ENCODE measurements around the gene ZNF79. TPM values are rescaled to one million over a fixed set of nuclear protein-coding genes. Genes with fewer than 3 reads are reported as not detected.

Gene ZNF79
- total and polyA plus RNA-seq, 2 experiments from 2014 or later: 4.2 to 6.9 TPM

DNA sequence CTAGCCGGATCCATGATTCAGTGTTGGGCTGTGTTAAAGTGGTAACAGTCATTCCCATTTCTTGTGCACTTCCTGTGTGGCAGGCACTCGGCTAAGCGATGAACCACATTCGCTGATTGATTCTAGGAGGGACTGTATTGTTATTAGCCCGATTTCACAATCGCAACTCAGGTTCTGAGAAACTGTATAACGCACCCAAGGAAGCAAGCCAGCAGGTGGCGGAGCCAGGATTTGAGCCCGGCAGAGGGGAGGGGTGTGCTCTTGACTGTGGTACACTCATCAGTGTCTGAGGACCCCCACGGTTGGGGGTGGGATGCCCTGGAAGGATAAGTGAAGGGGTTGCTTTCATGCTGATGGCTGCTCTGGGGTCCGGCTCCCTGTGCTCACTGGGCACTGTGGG, 61.8 kb downstream of the ZNF79 start:
- Histone ChIP-seq H3K27me3 (replicated peaks; ENCODE audit: insufficient read depth) (no peaks in the 10 kb centered on the region), H3K4me2 (ENCODE audit: unreplicated experiment) (no peak overlapping the region), H4K20me1 (ENCODE audit: insufficient read depth) (no peaks in the 10 kb centered on the region), H3K36me3 (ENCODE audit: low read depth) (no peaks in the 10 kb centered on the region), H3F3A (ENCODE audit: insufficient read depth) (0 out of 2 replicates have a peak, but pooled peaks cover 12% of the 10 kb centered on the region), H3K4me3 (no peak overlapping the region), H2AFZ (no peak overlapping the region), H3K9me2 (ENCODE audit: insufficient read depth) (no peaks in the 10 kb centered on the region), H3K4me1 (ENCODE audit: insufficient read depth) (no peaks in the 10 kb centered on the region), H3K27ac (no peak overlapping the region), H3K9ac (no peak overlapping the region), H3K79me2 (ENCODE audit: insufficient read depth) (no peaks in the 10 kb centered on the region), H3K9me3 (ENCODE audit: low read depth) (no peaks in the 10 kb centered on the region)
- in situ Hi-C loops (cut with MboI): no loop called here
- no peak for DNase-seq
- 89 to 92% methylated on average over 11 of the region's 11 CpGs for WGBS, 2 experiments (ENCODE audit: low coverage in 1 of 2, low lambda C conversion rate in 2 of 2, missing lambda C conversion rate in 2 of 2)
- TF ChIP-seq EZH2phosphoT487 (IDR thresholded peaks at IDR 0.05; ENCODE audit: insufficient read depth, low read depth) (no peak), EZH2 (IDR thresholded peaks at IDR 0.05; ENCODE audit: insufficient read depth, poor library complexity, severe bottlenecking) (no peak)

DNA sequence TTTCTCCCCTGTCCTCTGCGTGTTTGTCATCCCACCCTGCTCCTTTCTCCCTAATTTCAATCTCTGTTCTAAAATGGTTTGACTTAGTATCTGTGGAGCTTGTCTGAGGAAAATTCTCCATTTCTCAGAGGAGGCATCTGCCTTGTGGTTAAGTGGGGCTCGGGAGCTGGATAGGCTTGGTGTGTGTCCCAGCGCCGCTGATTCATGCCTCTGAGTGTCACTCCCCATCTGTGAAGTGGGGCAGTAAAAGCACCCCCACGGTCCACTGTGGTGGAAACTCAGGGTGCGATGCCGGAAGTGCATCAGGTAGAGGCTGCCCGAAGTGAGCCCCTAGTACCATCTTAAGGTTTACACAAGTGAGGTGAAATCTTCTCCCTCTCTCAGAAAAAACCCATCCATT, 64.8 kb downstream of the ZNF79 start:
- Histone ChIP-seq H3K4me1 (ENCODE audit: insufficient read depth) (no peaks in the 10 kb centered on the region), H3K4me2 (ENCODE audit: unreplicated experiment) (no peak overlapping the region), H4K20me1 (ENCODE audit: insufficient read depth) (no peaks in the 10 kb centered on the region), H3K9me2 (ENCODE audit: insufficient read depth) (no peaks in the 10 kb centered on the region), H3K27me3 (replicated peaks; ENCODE audit: insufficient read depth) (no peaks in the 10 kb centered on the region), H3K9ac (no peak overlapping the region), H2AFZ (no peak overlapping the region), H3F3A (ENCODE audit: insufficient read depth) (peaks cover 25% of the 10 kb centered on the region), H3K36me3 (ENCODE audit: low read depth) (peaks cover 5% of the 10 kb centered on the region; the same call in 1 of the 2 replicates), H3K9me3 (ENCODE audit: low read depth) (no peaks in the 10 kb centered on the region), H3K4me3 (no peak overlapping the region), H3K79me2 (ENCODE audit: insufficient read depth) (no peaks in the 10 kb centered on the region), H3K27ac (no peak overlapping the region)
- 84% methylated on average over 8 of the region's 8 CpGs for WGBS, 2 experiments (ENCODE audit: low coverage in 1 of 2, low lambda C conversion rate in 2 of 2, missing lambda C conversion rate in 2 of 2)
- TF ChIP-seq EZH2phosphoT487 (IDR thresholded peaks at IDR 0.05; ENCODE audit: insufficient read depth, low read depth): no peak
- no peak for TF ChIP-seq EZH2 (IDR thresholded peaks at IDR 0.05; ENCODE audit: insufficient read depth, poor library complexity, severe bottlenecking)
- in situ Hi-C loops (cut with MboI): no loop called here
- DNase-seq: no peak

DNA sequence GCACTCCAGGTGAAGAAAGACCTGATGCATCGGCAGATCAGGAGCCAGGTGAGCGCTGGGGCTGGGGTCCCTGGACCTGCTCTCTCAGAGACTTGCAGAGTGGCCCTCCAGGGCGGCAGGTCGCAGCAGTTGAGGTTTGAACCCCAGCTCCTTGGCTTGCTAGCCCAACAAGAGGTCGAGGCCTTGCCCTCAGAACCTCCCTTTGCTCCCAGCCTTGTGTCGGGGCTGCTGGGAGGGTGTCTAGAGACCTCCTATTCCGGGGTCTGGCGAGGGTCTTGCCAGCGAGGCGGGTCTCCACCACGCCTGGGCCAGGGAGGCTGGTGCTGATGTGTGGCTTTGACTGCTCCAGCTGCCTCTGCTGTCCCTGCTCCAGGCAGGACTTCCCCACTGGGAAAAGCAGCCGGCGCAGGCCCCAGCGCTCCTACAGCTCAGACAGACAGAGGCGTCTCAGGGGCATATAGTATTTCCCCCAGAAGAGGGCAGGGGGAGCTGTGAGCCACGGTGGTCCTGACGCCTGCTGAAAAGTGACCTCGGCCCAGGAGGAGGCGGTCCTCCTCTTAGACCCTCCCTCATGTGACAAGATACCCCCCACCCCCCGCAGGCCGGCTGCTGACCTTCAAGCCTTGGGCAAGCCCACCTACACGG, 65.4 kb downstream of the ZNF79 start:
- in situ Hi-C loops (cut with MboI): no loop called here
- WGBS, 2 experiments (ENCODE audit: low coverage in 1 of 2, low lambda C conversion rate in 2 of 2, missing lambda C conversion rate in 2 of 2): 90 to 93% methylated on average over 19 of the region's 22 CpGs

DNA sequence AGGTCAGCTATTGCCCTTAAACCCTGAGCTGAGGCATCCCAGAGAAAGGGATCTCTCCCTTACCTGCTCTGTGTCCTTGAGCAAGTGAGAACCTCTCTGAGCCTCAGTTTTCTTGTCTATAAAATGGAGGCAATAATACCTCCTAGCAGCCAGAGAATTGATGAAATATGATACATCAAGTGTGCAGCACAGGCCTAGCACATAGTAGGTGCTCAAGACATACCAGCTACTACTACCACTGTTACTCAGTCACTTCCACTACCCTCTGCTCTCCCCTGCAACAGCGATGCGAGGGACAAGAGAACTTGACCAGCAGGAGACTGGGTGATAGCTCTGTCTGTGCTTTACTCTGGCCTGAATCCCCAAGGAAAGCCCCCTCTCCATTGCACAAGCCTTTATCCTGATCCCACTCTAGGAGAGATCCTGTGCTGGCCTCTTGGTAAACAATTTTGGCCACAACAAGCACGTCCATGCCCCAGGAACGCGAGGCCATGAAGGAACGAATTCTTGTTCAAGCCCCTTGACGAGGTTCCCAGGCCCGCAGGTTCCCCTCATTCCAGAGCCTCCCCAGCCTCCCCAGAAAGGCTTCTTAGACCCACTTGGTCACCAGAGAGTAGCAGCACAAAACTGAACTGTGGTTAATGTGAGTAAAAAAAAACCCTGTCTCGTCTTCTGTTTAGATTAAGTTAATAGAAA, 66.5 kb downstream of the ZNF79 start:
- no peak for TF ChIP-seq EZH2 (IDR thresholded peaks at IDR 0.05; ENCODE audit: insufficient read depth, poor library complexity, severe bottlenecking)
- no peak for TF ChIP-seq EZH2phosphoT487 (IDR thresholded peaks at IDR 0.05; ENCODE audit: insufficient read depth, low read depth)
- H3K36me3 ChIP-seq (ENCODE audit: low read depth): peaks cover 5% of the 10 kb centered on the region; the same call in 1 of the 2 replicates
- DNase-seq: no peak
- no peak overlapping the region for H3K4me3 ChIP-seq
- H3K9me2 ChIP-seq (ENCODE audit: insufficient read depth): no peaks in the 10 kb centered on the region
- no peaks in the 10 kb centered on the region for H4K20me1 ChIP-seq (ENCODE audit: insufficient read depth)
- no peak overlapping the region for H2AFZ ChIP-seq
- peaks cover 41% of the 10 kb centered on the region for H3F3A ChIP-seq (ENCODE audit: insufficient read depth)
- H3K79me2 ChIP-seq (ENCODE audit: insufficient read depth): no peaks in the 10 kb centered on the region
- in situ Hi-C loops (cut with MboI): no loop called here
- no peaks in the 10 kb centered on the region for H3K27me3 ChIP-seq (replicated peaks; ENCODE audit: insufficient read depth)
- no peak overlapping the region for H3K27ac ChIP-seq
- H3K9me3 ChIP-seq (ENCODE audit: low read depth): no peaks in the 10 kb centered on the region
- no peak overlapping the region for H3K9ac ChIP-seq
- H3K4me1 ChIP-seq (ENCODE audit: insufficient read depth): peaks cover 5% of the 10 kb centered on the region
- 96 to 97% methylated on average over 9 of the region's 9 CpGs for WGBS, 2 experiments (ENCODE audit: low coverage in 1 of 2, low lambda C conversion rate in 2 of 2, missing lambda C conversion rate in 2 of 2)
- H3K4me2 ChIP-seq (ENCODE audit: unreplicated experiment): no peak overlapping the region

More for the DNA sequence above, 65.4 kb downstream of the ZNF79 start:
- H3K4me2 ChIP-seq (ENCODE audit: unreplicated experiment): no peak overlapping the region
- no peaks in the 10 kb centered on the region for H3K9me2 ChIP-seq (ENCODE audit: insufficient read depth)
- no peak overlapping the region for H2AFZ ChIP-seq
- H3K27me3 ChIP-seq (replicated peaks; ENCODE audit: insufficient read depth): no peaks in the 10 kb centered on the region
- H3K9me3 ChIP-seq (ENCODE audit: low read depth): no peaks in the 10 kb centered on the region
- H3K79me2 ChIP-seq (ENCODE audit: insufficient read depth): no peaks in the 10 kb centered on the region
- H3K36me3 ChIP-seq (ENCODE audit: low read depth): peaks cover 5% of the 10 kb centered on the region; the same call in 1 of the 2 replicates
- H4K20me1 ChIP-seq (ENCODE audit: insufficient read depth): no peaks in the 10 kb centered on the region
- H3K4me1 ChIP-seq (ENCODE audit: insufficient read depth): no peaks in the 10 kb centered on the region
- peaks cover 31% of the 10 kb centered on the region for H3F3A ChIP-seq (ENCODE audit: insufficient read depth)
- H3K4me3 ChIP-seq: no peak overlapping the region
- TF ChIP-seq EZH2phosphoT487 (IDR thresholded peaks at IDR 0.05; ENCODE audit: insufficient read depth, low read depth): no peak
- no peak for TF ChIP-seq EZH2 (IDR thresholded peaks at IDR 0.05; ENCODE audit: insufficient read depth, poor library complexity, severe bottlenecking)
- DNase-seq: no peak
- no peak overlapping the region for H3K9ac ChIP-seq
- no peak overlapping the region for H3K27ac ChIP-seq
